OCI-LY7 (cell line): Measurements from ENCODE around the gene MBIP.

Source experiments
- CTCF ChIP-seq: fragments of 200-600 bp; sonication (generic); conservative IDR thresholded peaks from 2 replicates; pipeline ENCODE4 v1.5.1; 2014; ENCODE audit warnings: mild to moderate bottlenecking, antibody characterized with exemption, low read length, moderate library complexity, mixed read lengths
- EZH2phosphoT487 ChIP-seq: fragments of 200-600 bp; sonication (generic); IDR thresholded peaks from 2 replicates; pipeline ENCODE4 v1.6.1; 2018; ENCODE audit warnings: low read depth, borderline replicate concordance, mild to moderate bottlenecking, mixed run types, antibody characterized with exemption, low read length, moderate library complexity, mixed read lengths

DNA sequence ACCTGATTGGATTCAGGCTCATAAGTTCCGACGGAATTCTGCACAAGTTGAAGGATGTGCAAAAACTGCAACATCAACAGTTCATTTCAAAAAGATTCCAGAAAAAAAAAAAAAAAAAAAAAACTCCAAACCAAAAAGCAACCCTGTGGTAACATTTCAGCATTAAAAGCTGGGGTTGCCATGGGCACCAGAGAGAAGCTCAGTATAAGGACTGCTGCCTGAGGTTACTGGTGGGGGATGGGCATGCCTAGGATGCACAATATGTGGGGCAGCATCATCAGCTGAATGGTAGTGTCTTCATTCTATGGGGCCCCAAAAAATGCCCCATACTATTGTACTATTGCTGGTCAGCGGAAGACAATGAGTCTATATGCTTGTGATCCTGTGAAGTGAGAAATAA is 44.7 kb downstream of the MBIP start:
- no peak for TF ChIP-seq CTCF
- no peak for TF ChIP-seq EZH2phosphoT487
